GM12801 (cell line): ENCODE data around the gene STPG4.

Experiments used
- TF ChIP-seq, protein P1 (sequence below): IDR thresholded peaks from one replicate; pipeline ENCODE4 v1.5.1; 2011; ENCODE audit warnings: control low read depth; ENCODE audit not compliant: insufficient read length; ENCODE audit errors: extremely low read depth

STPG4 gene

GRCh38 chr2:47079515-47080412 lies 75.3 kb downstream of the STPG4 start:
- TF ChIP-seq, protein P1, sequence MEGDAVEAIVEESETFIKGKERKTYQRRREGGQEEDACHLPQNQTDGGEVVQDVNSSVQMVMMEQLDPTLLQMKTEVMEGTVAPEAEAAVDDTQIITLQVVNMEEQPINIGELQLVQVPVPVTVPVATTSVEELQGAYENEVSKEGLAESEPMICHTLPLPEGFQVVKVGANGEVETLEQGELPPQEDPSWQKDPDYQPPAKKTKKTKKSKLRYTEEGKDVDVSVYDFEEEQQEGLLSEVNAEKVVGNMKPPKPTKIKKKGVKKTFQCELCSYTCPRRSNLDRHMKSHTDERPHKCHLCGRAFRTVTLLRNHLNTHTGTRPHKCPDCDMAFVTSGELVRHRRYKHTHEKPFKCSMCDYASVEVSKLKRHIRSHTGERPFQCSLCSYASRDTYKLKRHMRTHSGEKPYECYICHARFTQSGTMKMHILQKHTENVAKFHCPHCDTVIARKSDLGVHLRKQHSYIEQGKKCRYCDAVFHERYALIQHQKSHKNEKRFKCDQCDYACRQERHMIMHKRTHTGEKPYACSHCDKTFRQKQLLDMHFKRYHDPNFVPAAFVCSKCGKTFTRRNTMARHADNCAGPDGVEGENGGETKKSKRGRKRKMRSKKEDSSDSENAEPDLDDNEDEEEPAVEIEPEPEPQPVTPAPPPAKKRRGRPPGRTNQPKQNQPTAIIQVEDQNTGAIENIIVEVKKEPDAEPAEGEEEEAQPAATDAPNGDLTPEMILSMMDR = no peak

DNA sequence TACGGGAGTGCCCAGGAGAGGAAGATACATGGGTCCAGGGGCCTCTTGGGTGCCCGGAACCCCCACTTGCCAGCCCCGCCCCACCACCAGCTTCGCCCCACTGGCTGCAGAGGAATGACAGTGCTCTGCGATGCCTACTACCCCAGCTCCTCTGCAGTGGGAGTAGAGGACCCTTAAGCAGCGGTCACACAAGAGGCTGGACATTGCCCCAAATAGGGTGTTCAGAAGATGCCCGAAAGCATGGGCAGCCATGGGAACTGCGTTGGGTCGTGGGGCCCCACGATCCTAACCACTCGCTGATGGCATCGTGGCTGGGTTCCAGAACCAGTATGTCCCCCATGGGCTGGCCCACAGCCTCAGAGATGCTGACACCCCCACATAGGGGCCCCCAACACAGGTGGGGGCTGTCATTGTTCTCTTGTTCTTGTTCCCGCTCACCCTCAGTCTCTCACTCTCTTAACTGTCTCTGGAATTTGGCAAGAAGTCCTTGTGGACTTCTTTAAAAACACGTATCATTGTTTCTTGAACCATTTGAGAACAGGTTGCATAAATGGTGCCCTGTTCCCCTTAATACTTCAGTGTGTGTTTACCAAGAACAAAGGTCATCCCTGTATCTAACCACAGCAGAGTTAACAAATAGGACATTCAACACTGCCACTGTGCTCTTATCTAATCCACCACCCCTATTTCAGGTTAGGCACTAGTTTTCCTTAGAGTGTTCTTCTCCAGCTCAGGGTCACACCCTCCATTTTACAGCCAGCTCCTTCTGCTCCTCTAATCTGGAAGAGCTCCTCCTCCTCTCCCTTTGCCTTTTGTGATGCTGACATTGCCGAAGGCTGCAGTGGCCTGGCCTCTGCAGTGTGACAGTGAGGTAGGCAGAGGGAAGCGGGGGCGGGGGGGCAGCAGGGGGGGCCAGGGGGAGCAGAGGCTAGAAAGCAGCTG lies 76.3 kb downstream of the STPG4 start:
- TF ChIP-seq, protein P1 = no peak

- TF ChIP-seq, protein P1 = no peak
Observed at GRCh38 chr2:47077442-47078117, 77.5 kb downstream of the STPG4 start.

- TF ChIP-seq, protein P1 = no peak
Observed at GRCh38 chr2:47076586-47077441, 78.3 kb downstream of the STPG4 start.

DNA sequence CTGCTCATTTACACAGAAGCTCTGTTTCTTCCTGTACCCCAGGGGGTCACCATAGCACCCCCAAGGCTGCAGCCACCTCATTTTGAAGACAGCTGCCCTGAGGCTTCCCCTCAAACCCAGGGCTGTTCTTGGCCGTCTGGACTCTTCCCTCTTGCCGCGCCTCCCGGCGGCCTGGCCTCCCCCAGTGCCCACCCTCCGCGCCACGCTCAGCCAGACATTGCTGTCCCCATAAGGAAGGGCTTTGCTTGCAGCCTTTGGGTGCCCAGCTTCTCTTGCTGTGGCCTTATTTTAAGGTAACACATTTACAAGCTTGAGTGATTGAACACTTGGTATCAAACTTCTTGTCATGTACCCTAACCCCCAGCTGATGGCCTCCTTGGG lies 79.0 kb downstream of the STPG4 start:
- TF ChIP-seq, protein P1 = no peak

DNA sequence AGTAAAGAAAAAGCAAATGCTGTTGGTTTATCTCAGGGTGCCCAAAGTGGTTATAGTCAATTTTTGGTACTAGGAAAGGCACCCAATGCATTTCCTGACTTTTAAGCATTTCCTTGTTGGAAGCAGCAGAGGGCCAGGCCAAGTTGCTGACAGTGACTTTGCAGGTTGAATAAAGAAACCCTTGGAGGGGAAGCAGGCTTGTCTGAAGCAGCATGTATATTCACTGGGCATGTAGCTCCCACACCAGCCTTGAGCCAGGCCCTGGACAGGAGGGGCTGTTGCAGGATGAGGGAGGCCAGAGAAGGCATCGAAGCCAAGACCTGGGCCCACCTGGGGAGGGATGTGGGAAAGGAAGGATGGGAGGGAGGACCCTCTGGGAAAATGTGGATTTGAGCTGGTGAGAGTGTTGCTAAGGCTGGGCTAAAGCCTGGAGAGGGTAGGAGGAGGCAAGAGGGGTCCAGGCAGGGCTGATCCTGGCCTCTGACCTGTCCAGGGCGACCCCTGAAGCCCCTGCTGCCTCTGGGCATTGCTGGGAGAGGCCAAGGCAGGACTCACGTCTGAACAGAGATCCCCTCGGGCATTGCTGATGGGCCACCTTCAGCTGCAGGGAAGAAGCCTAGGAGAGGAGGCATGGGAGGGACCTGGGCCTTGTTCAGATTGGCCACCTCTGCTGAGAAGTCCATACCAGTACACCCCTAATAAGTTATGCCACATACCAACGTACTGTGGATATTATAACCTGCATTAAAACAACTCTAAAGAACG lies 79.6 kb downstream of the STPG4 start:
- TF ChIP-seq, protein P1 = no peak
